ENCODE data around the gene MRAS. TPM values are rescaled to one million over a fixed set of nuclear protein-coding genes. Genes with fewer than 3 reads are reported as not detected.

Gene MRAS
- total and polyA plus RNA-seq, 2 donors from 2014 or later: 30.9 to 106 TPM

GRCh38 chr3:138381950-138382715 is 33.8 kb downstream of the MRAS start:
- peak overlapping the region in 2 of 3 donors; percentile 14 to 33 for H3K9ac ChIP-seq (ENCODE audit: low read length in 3 of 3)
- H3K9me3 ChIP-seq (ENCODE audit: control insufficient read depth in 2 of 3, insufficient read depth in 1 of 3, low read length in 3 of 3): no peaks in the 10 kb centered on the region
- FAIRE-seq (no peak), DNase-seq (peak in 2 of 5 donors; percentile 28 to 93)
- H3K36me3 ChIP-seq (ENCODE audit: control insufficient read depth in 2 of 3, insufficient read depth in 3 of 3, low read length in 3 of 3): no peaks in the 10 kb centered on the region
- intact Hi-C loops (cut with DNase I): no loop called here
- H3K27ac ChIP-seq (ENCODE audit: low read depth in 2 of 2, low read length in 2 of 2): peak overlapping the region; percentile 75 to 84
- peaks cover 0 to 18% (median 12%) of the 10 kb centered on the region in 3 donors for H3K4me1 ChIP-seq (ENCODE audit: control insufficient read depth in 2 of 3, insufficient read depth in 2 of 3, low read depth in 1 of 3, low read length in 3 of 3)
- H3K27me3 ChIP-seq (ENCODE audit: control insufficient read depth, insufficient read depth, low read length): no peaks in the 10 kb centered on the region
- no peak overlapping the region for H3K4me3 ChIP-seq (ENCODE audit: low read length in 3 of 3)
- TF ChIP-seq, protein P1, sequence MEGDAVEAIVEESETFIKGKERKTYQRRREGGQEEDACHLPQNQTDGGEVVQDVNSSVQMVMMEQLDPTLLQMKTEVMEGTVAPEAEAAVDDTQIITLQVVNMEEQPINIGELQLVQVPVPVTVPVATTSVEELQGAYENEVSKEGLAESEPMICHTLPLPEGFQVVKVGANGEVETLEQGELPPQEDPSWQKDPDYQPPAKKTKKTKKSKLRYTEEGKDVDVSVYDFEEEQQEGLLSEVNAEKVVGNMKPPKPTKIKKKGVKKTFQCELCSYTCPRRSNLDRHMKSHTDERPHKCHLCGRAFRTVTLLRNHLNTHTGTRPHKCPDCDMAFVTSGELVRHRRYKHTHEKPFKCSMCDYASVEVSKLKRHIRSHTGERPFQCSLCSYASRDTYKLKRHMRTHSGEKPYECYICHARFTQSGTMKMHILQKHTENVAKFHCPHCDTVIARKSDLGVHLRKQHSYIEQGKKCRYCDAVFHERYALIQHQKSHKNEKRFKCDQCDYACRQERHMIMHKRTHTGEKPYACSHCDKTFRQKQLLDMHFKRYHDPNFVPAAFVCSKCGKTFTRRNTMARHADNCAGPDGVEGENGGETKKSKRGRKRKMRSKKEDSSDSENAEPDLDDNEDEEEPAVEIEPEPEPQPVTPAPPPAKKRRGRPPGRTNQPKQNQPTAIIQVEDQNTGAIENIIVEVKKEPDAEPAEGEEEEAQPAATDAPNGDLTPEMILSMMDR (IDR thresholded peaks at IDR 0.05; ENCODE audit: borderline replicate concordance, extremely low read depth, insufficient read depth): no peak

- Histone ChIP-seq H3K27me3 (ENCODE audit: control insufficient read depth, insufficient read depth, low read length) (no peaks in the 10 kb centered on the region), H3K27ac (ENCODE audit: low read depth in 2 of 2, low read length in 2 of 2) (no peak overlapping the region), H3K9me3 (ENCODE audit: control insufficient read depth in 2 of 3, insufficient read depth in 1 of 3, low read length in 3 of 3) (no peaks in the 10 kb centered on the region), H3K9ac (ENCODE audit: low read length in 3 of 3) (no peak overlapping the region), H3K4me1 (ENCODE audit: control insufficient read depth in 2 of 3, insufficient read depth in 2 of 3, low read depth in 1 of 3, low read length in 3 of 3) (peaks cover 0 to 18% (median 12%) of the 10 kb centered on the region in 3 donors), H3K4me3 (ENCODE audit: low read length in 3 of 3) (no peak overlapping the region), H3K36me3 (ENCODE audit: control insufficient read depth in 2 of 3, insufficient read depth in 3 of 3, low read length in 3 of 3) (no peaks in the 10 kb centered on the region)
- DNase-seq: no peak
- intact Hi-C loops (cut with DNase I): no loop called here
- FAIRE-seq: no peak
- TF ChIP-seq, protein P1 (IDR thresholded peaks at IDR 0.05; ENCODE audit: borderline replicate concordance, extremely low read depth, insufficient read depth): no peak
Measured at GRCh38 chr3:138383715-138384465, 35.5 kb downstream of the MRAS start.

DNA sequence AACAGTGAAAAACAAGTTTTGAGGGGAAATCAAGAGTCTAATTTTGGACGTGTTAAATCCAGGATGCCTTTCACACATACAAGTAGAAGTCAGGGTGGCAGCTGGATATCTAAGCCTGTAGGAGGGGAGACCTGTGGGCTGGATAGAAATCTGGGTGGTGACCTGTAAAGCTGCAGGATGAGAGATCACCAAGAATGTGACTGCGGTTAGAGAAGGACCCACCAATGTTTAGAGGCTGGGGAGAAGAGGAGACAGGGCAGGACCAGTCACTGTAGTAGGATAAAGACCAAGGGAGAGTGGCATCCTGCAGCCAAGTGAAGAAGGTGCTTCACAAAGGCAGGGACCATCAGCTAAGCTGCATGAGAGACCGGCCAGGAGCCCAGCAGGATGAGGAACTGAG is 36.2 kb downstream of the MRAS start:
- FAIRE-seq: no peak
- intact Hi-C loops (cut with DNase I): no loop called here
- DNase-seq: no peak
- TF ChIP-seq, protein P1 (IDR thresholded peaks at IDR 0.05; ENCODE audit: borderline replicate concordance, extremely low read depth, insufficient read depth): no peak
- H3K9me3 ChIP-seq (ENCODE audit: control insufficient read depth in 2 of 3, insufficient read depth in 1 of 3, low read length in 3 of 3): no peaks in the 10 kb centered on the region
- H3K27me3 ChIP-seq (ENCODE audit: control insufficient read depth, insufficient read depth, low read length): no peaks in the 10 kb centered on the region
- H3K36me3 ChIP-seq (ENCODE audit: control insufficient read depth in 2 of 3, insufficient read depth in 3 of 3, low read length in 3 of 3): no peaks in the 10 kb centered on the region
- H3K9ac ChIP-seq (ENCODE audit: low read length in 3 of 3): no peak overlapping the region
- no peak overlapping the region for H3K27ac ChIP-seq (ENCODE audit: low read depth in 2 of 2, low read length in 2 of 2)
- peaks cover 0 to 18% (median 12%) of the 10 kb centered on the region in 3 donors for H3K4me1 ChIP-seq (ENCODE audit: control insufficient read depth in 2 of 3, insufficient read depth in 2 of 3, low read depth in 1 of 3, low read length in 3 of 3)
- H3K4me3 ChIP-seq (ENCODE audit: low read length in 3 of 3): no peak overlapping the region
